ENCODE measurements around the gene CASP3. TPM values are rescaled to one million over a fixed set of nuclear protein-coding genes. Genes with fewer than 3 reads are reported as not detected.
A peak's percentile ranks its signal among the peaks of the same experiment; 100 is the strongest.

Gene CASP3
- total and polyA plus RNA-seq, 9 of the 15 experiments (the other 6 are each of a cell fraction or from before 2014, with no cell fraction given), result 17.6 to 40.1 (median 31.8) TPM

- TF ChIP-seq ZBTB5 (IDR thresholded peaks at IDR 0.05), result peak; percentile 92
- no peak for TF ChIP-seq XRCC3 (IDR thresholded peaks at IDR 0.05)
- TF ChIP-seq TFAP4 (CRISPR knock-in tag; IDR thresholded peaks at IDR 0.05; ENCODE audit: borderline replicate concordance), result peak; percentile 67
- no peak for TF ChIP-seq TBL1XR1 (IDR thresholded peaks at IDR 0.05; ENCODE audit: low read length in 2 of 2)
- peak; percentile 62; the same call in 1 of the 2 replicates for TF ChIP-seq ZBTB7A (IDR thresholded peaks at IDR 0.05; ENCODE audit: borderline replicate concordance, control insufficient read depth, low read depth, low read length)
- no peak for TF ChIP-seq ETV6 (IDR thresholded peaks at IDR 0.05; ENCODE audit: borderline replicate concordance in 1 of 2, low read depth in 2 of 2, low read length in 1 of 2)
- TF ChIP-seq ETV6 (CRISPR knock-in tag; IDR thresholded peaks at IDR 0.05; ENCODE audit: borderline replicate concordance), result no peak
- peak; percentile 21; the same call in 1 of the 2 replicates for TF ChIP-seq SOX6 (IDR thresholded peaks at IDR 0.05)
- TF ChIP-seq CTCF (IDR thresholded peaks at IDR 0.05 in 2 of 3, conservative IDR thresholded peaks at IDR 0.05 in 1 of 3; ENCODE audit: insufficient read depth in 2 of 3, low read depth in 1 of 3, low read length in 3 of 3), result peak in 2 of 3 experiments; percentile 59 to 64; a peak in 4 of 6 replicates
- no peak for TF ChIP-seq ZNF444 (CRISPR knock-in tag; IDR thresholded peaks at IDR 0.05)
- TF ChIP-seq NR3C1 (CRISPR knock-in tag; IDR thresholded peaks at IDR 0.05), result no peak
- 0 out of 2 replicates have a peak, but pooled peaks have one; percentile 50 for TF ChIP-seq ZSCAN29 (IDR thresholded peaks at IDR 0.05)
- TF ChIP-seq NONO (IDR thresholded peaks at IDR 0.05; ENCODE audit: low read depth in 2 of 2, low read length in 1 of 2), result no peak
Observed at GRCh38 chr4:184649026-184649970, at the start of gene CASP3, which contains the start of gene PRIMPOL (continued).
